Calu3 (cell line): ENCODE results near the gene IFT20. TPM values are rescaled to one million over a fixed set of nuclear protein-coding genes. Genes with fewer than 3 reads are reported as not detected.
"Not testable (repeated sequence)": the region's sequence is repeated elsewhere in the genome, so short reads cannot be mapped to it uniquely, and the experiment has no call there.

Experiments used
- BruUV-seq: library from RNA; stranded (reverse); fragments of 400-500 nt; replicated peaks from 2 replicates; lab custom pipeline; 2021; lab: Mats Ljungman, UMichigan
- CTCF ChIA-PET: fragments of 300-600 bp; sonication (Branson Sonifier 250); formaldehyde crosslinking; loops from one replicate; lab custom pipeline; 2022; ENCODE audit warnings: antibody characterized with exemption; lab: Charles Lee
- DNase-seq: peaks from one replicate; pipeline ENCODE4 v3.0.0; 2022
- H3K27ac Mint-ChIP-seq: one replicate; pipeline ENCODE4 v1.8.0; 2022; ENCODE audit warnings: mixed read lengths; ENCODE audit not compliant: unreplicated experiment
- H3K27me3 Mint-ChIP-seq: one replicate; pipeline ENCODE4 v1.8.0; 2022; ENCODE audit warnings: mixed read lengths; ENCODE audit not compliant: unreplicated experiment
- H3K36me3 Mint-ChIP-seq: one replicate; pipeline ENCODE4 v1.8.0; 2022; ENCODE audit warnings: mild to moderate bottlenecking, moderate library complexity, mixed read lengths; ENCODE audit not compliant: insufficient read depth, unreplicated experiment
- H3K4me1 Mint-ChIP-seq: one replicate; pipeline ENCODE4 v1.8.0; 2022; ENCODE audit warnings: mild to moderate bottlenecking, low read depth, mixed read lengths; ENCODE audit not compliant: unreplicated experiment
- H3K4me3 Mint-ChIP-seq: one replicate; pipeline ENCODE4 v1.8.0; 2022; ENCODE audit warnings: mild to moderate bottlenecking, low read depth, moderate library complexity, mixed read lengths; ENCODE audit not compliant: unreplicated experiment
- H3K9me3 Mint-ChIP-seq: one replicate; pipeline ENCODE4 v1.8.0; 2022; ENCODE audit warnings: low read depth, mixed read lengths; ENCODE audit not compliant: unreplicated experiment
- CTCF ChIP-seq: fragments of 200-600 bp; IDR thresholded peaks from one replicate; pipeline ENCODE4 v1.8.0; 2022; ENCODE audit warnings: antibody characterized with exemption; ENCODE audit not compliant: unreplicated experiment
- intact Hi-C: fragments of 100-400 bp; cut with micrococcal nuclease; formaldehyde crosslinking; loops from one replicate; pipeline ENCODE4 v1.10.0; 2022; ENCODE audit not compliant: unreplicated experiment
- total RNA-seq: library from RNA; stranded (reverse); gene quantifications from 2 replicates; pipeline ENCODE4 v1.2.3, GENCODE V29; 2022

The IFT20 gene
- total RNA-seq, 1 experiment from 2014 or later, result 32.1 TPM

- H3K4me3 Mint-ChIP-seq, result no peak overlapping the region
- CTCF ChIA-PET, result no interaction called here
- no TSS peak for BruUV-seq
- no peak for DNase-seq
- no peaks in the 10 kb centered on the region for H3K4me1 Mint-ChIP-seq
- H3K27ac Mint-ChIP-seq, result no peak overlapping the region
- H3K27me3 Mint-ChIP-seq, result no peaks in the 10 kb centered on the region
- H3K36me3 Mint-ChIP-seq, result no peaks in the 10 kb centered on the region
- H3K9me3 Mint-ChIP-seq, result no peaks in the 10 kb centered on the region
- TF ChIP-seq CTCF, result no peak
- intact Hi-C loops, result loop anchor here (10.0 kb wide), 1 partner anchor 412 kb away; the partner anchor contains the start of gene LYRM9
These were observed 28.3 kb downstream of the IFT20 start for GRCh38 chr17:28306954-28307401.

DNA sequence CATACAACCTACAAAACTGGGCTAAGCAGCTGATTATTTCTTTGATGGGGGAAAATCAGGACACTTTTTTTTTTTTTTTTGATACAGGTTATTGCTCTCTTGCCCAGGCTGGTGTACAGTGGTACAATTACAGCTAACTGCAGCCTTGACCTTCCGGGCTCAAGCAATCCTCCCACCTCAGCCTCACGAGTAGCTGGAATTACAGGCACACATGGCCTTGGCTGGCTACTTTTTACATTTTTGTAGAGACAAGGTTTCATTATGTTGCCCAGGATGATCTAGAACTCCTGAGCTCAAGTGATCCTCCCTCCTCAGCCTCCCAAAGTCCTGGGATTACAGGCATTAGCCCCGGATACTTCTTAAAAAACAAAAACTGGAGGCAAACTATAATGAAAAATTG, 36.8 kb downstream of the IFT20 start:
- H3K9me3 Mint-ChIP-seq, result no peaks in the 10 kb centered on the region
- CTCF ChIA-PET, result interaction anchor here (0.6 to 0.7 kb wide), 2 partner anchors 9 to 667 kb away, joined by 3 to 4 read pairs; no protein-coding TSS in a partner anchor
- no peaks in the 10 kb centered on the region for H3K36me3 Mint-ChIP-seq
- no peaks in the 10 kb centered on the region for H3K27me3 Mint-ChIP-seq
- no TSS peak for BruUV-seq
- TF ChIP-seq CTCF, result no peak
- H3K27ac Mint-ChIP-seq, result no peak overlapping the region
- intact Hi-C loops, result no loop called here
- H3K4me3 Mint-ChIP-seq, result no peak overlapping the region
- no peak for DNase-seq
- H3K4me1 Mint-ChIP-seq, result no peaks in the 10 kb centered on the region

DNA sequence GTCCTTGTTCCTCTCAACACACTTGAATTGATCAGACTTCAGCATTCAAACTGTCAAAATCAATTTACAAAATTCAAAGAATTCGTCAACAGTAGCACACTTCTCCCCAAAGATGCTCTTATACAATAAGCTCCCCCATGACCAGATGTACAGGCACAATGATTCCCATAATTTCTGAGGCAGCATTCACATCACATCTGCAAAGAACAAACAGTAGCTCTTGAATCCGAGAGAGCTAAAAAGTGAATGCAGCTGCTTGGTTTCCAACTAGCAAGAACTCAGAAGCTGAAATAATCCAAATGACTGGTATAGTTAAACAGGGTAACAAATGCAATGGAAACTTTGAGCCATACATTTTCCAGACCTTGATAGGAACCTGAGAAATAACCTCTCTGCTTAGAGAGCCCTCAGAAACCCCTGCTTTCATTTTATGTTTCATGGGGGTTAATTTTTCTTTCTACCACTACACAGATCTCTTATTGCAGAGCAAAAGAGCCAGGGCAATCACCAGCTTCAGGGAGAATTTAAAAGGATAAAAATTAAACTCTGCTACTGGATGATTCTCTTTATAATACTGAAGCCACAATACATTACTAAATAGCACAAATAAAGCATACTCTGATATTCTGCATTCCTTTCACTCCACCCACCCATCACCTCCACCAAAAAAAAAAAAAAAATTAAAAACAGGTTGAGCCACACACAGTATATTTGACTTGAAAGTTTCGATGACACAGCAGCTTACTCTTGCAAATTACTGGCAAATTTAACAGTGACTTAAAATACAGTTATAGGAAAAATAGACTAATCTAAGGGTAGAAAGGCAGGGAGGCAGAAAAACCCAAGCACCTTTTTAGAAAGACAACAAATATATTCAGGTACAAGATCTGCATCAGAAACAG, 39.3 kb downstream of the IFT20 start:
- Mint-ChIP-seq H3K27ac (no peak overlapping the region), H3K9me3 (no peaks in the 10 kb centered on the region), H3K4me3 (no peak overlapping the region), H3K36me3 (no peaks in the 10 kb centered on the region), H3K4me1 (no peaks in the 10 kb centered on the region), H3K27me3 (no peaks in the 10 kb centered on the region)
- BruUV-seq, result no TSS peak
- DNase-seq, result no peak
- intact Hi-C loops, result no loop called here
- TF ChIP-seq CTCF, result no peak
- CTCF ChIA-PET, result interaction anchor here (0.6 to 0.7 kb wide), 2 partner anchors 28 to 154 kb away, joined by 4 read pairs; no protein-coding TSS in a partner anchor

- H3K4me3 Mint-ChIP-seq, result no peak overlapping the region
- no peak for TF ChIP-seq CTCF
- H3K27ac Mint-ChIP-seq, result no peak overlapping the region
- no TSS peak for BruUV-seq
- H3K4me1 Mint-ChIP-seq, result no peaks in the 10 kb centered on the region
- no peaks in the 10 kb centered on the region for H3K9me3 Mint-ChIP-seq
- H3K36me3 Mint-ChIP-seq, result no peaks in the 10 kb centered on the region
- H3K27me3 Mint-ChIP-seq, result no peaks in the 10 kb centered on the region
- intact Hi-C loops, result no loop called here
- DNase-seq, result no peak
- CTCF ChIA-PET, result no interaction called here
These were observed 41.3 kb downstream of the IFT20 start for GRCh38 chr17:28293994-28294393.

GRCh38 chr17:28292878-28293277, 42.4 kb downstream of the IFT20 start:
- H3K27me3 Mint-ChIP-seq, H3K9me3 Mint-ChIP-seq, BruUV-seq, DNase-seq, H3K4me3 Mint-ChIP-seq, H3K4me1 Mint-ChIP-seq, CTCF ChIA-PET, H3K27ac Mint-ChIP-seq, intact Hi-C loops, H3K36me3 Mint-ChIP-seq: not testable (repeated sequence)
